ENCODE data around the gene CCDC187. TPM values are rescaled to one million over a fixed set of nuclear protein-coding genes. Genes with fewer than 3 reads are reported as not detected.

Gene CCDC187
- polyA plus RNA-seq, 1 donor from 2014 or later = not detected

DNA sequence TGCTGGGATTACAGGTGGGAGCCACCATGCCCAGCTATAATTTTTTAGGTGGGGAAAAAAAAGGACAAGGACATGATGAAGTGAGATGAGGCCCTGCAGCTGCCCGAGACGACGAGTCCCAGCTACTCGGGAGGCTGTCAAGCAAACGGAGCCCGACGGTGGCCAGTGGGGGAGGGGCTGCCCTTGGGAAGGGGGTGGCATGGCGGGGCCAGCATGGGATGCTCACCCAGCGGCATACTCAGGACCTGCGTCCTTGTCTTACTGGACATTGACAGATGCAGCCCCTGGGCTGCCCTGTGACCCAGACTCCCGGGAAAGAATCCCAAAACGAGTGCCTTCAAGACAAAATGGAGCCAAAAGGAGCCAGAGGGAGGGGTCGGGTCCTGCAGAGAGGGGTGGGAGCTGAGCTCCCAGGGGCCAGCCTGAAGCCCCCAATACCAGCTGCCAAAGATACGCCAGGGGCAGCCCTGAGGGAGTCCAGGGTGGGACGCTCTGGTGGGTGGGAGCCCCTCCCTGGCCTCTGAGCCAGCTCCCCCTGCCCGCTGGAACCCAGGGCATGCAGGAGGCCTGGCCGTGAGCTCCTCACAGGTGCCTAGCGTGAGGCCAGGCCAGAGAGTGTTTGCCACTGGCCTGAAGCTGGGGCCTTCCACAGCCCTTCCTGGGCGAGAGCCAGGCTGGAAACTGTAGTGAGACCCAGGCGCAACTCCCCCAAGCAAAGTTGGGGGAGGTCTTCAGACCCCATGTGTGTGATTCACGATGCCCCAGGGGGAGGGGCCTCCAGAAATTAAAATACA lies 15.7 kb downstream of the CCDC187 start:
- TF ChIP-seq EZH2 (IDR thresholded peaks at IDR 0.05; ENCODE audit: borderline replicate concordance, insufficient read depth, low read length, poor library complexity, severe bottlenecking) (no peak), MXI1 (conservative IDR thresholded peaks at IDR 0.05; ENCODE audit: poor library complexity, severe bottlenecking) (no peak), SMC3 (conservative IDR thresholded peaks at IDR 0.05; ENCODE audit: poor library complexity) (no peak), EP300 (conservative IDR thresholded peaks at IDR 0.05; ENCODE audit: poor library complexity, severe bottlenecking) (no peak), TAF1 (IDR thresholded peaks at IDR 0.05; ENCODE audit: low read depth) (no peak), POLR2AphosphoS5 (IDR thresholded peaks at IDR 0.05) (no peak), RAD21 (conservative IDR thresholded peaks at IDR 0.05) (no peak)
- TF ChIP-seq, protein P1, sequence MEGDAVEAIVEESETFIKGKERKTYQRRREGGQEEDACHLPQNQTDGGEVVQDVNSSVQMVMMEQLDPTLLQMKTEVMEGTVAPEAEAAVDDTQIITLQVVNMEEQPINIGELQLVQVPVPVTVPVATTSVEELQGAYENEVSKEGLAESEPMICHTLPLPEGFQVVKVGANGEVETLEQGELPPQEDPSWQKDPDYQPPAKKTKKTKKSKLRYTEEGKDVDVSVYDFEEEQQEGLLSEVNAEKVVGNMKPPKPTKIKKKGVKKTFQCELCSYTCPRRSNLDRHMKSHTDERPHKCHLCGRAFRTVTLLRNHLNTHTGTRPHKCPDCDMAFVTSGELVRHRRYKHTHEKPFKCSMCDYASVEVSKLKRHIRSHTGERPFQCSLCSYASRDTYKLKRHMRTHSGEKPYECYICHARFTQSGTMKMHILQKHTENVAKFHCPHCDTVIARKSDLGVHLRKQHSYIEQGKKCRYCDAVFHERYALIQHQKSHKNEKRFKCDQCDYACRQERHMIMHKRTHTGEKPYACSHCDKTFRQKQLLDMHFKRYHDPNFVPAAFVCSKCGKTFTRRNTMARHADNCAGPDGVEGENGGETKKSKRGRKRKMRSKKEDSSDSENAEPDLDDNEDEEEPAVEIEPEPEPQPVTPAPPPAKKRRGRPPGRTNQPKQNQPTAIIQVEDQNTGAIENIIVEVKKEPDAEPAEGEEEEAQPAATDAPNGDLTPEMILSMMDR (IDR thresholded peaks at IDR 0.05; ENCODE audit: poor library complexity, severe bottlenecking) = no peak
- TF ChIP-seq, protein P2, sequence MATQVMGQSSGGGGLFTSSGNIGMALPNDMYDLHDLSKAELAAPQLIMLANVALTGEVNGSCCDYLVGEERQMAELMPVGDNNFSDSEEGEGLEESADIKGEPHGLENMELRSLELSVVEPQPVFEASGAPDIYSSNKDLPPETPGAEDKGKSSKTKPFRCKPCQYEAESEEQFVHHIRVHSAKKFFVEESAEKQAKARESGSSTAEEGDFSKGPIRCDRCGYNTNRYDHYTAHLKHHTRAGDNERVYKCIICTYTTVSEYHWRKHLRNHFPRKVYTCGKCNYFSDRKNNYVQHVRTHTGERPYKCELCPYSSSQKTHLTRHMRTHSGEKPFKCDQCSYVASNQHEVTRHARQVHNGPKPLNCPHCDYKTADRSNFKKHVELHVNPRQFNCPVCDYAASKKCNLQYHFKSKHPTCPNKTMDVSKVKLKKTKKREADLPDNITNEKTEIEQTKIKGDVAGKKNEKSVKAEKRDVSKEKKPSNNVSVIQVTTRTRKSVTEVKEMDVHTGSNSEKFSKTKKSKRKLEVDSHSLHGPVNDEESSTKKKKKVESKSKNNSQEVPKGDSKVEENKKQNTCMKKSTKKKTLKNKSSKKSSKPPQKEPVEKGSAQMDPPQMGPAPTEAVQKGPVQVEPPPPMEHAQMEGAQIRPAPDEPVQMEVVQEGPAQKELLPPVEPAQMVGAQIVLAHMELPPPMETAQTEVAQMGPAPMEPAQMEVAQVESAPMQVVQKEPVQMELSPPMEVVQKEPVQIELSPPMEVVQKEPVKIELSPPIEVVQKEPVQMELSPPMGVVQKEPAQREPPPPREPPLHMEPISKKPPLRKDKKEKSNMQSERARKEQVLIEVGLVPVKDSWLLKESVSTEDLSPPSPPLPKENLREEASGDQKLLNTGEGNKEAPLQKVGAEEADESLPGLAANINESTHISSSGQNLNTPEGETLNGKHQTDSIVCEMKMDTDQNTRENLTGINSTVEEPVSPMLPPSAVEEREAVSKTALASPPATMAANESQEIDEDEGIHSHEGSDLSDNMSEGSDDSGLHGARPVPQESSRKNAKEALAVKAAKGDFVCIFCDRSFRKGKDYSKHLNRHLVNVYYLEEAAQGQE (IDR thresholded peaks at IDR 0.05; ENCODE audit: borderline replicate concordance) = no peak
- H3K9me3 ChIP-seq (ENCODE audit: low read length) = no peaks in the 10 kb centered on the region
- H3K27ac ChIP-seq (ENCODE audit: low read length) = no peak overlapping the region
- no peaks in the 10 kb centered on the region for H3K9me2 ChIP-seq (ENCODE audit: insufficient read depth, low read length)
- no peaks in the 10 kb centered on the region for H3K27me3 ChIP-seq (ENCODE audit: insufficient read depth, low read depth, low read length)
- no peak overlapping the region for H3K4me2 ChIP-seq (ENCODE audit: low read length)
- no peak overlapping the region for H2AFZ ChIP-seq (ENCODE audit: low read depth, low read length)
- no peak overlapping the region for H3K9ac ChIP-seq (ENCODE audit: low read length)
- H3K4me3 ChIP-seq (ENCODE audit: low read length) = no peak overlapping the region
- H3K79me2 ChIP-seq (replicated peaks; ENCODE audit: insufficient read depth, low read length) = no peaks in the 10 kb centered on the region
- no peaks in the 10 kb centered on the region for H4K20me1 ChIP-seq (ENCODE audit: insufficient read depth)
- H3K36me3 ChIP-seq (ENCODE audit: insufficient read depth, low read length) = no peaks in the 10 kb centered on the region
- no peaks in the 10 kb centered on the region for H3F3A ChIP-seq (ENCODE audit: insufficient read depth, low read length, poor library complexity, severe bottlenecking)

DNA sequence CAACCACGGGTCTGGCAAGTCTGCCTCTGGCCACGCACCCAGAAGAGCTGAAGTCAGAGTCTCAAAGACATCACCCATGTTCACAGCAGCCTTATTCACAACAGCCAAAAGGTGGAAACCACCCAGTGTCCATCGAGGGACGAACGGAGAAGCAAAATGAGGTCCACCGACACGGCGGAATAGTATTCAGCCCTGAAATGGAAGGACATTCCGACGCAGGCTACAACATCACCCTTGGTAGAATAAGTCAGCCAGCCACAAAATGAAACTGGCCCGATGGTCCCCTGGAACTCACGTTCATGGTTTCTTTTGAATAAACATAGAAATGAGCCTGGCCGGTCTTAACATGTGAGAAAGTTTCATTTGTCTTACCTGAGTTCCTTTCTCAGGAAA lies 16.9 kb downstream of the CCDC187 start:
- Histone ChIP-seq H3K4me2 (ENCODE audit: low read length) (no peak overlapping the region), H3K79me2 (replicated peaks; ENCODE audit: insufficient read depth, low read length) (no peaks in the 10 kb centered on the region)
- TF ChIP-seq EZH2 (IDR thresholded peaks at IDR 0.05; ENCODE audit: borderline replicate concordance, insufficient read depth, low read length, poor library complexity, severe bottlenecking) (no peak), MXI1 (conservative IDR thresholded peaks at IDR 0.05; ENCODE audit: poor library complexity, severe bottlenecking) (no peak), RAD21 (conservative IDR thresholded peaks at IDR 0.05) (no peak), EP300 (conservative IDR thresholded peaks at IDR 0.05; ENCODE audit: poor library complexity, severe bottlenecking) (no peak), TAF1 (IDR thresholded peaks at IDR 0.05; ENCODE audit: low read depth) (no peak), POLR2AphosphoS5 (IDR thresholded peaks at IDR 0.05) (no peak), SMC3 (conservative IDR thresholded peaks at IDR 0.05; ENCODE audit: poor library complexity) (no peak)
- TF ChIP-seq, protein P1 (IDR thresholded peaks at IDR 0.05; ENCODE audit: poor library complexity, severe bottlenecking) = no peak
- TF ChIP-seq, protein P2 (IDR thresholded peaks at IDR 0.05; ENCODE audit: borderline replicate concordance) = no peak

More for the DNA sequence above, 16.9 kb downstream of the CCDC187 start:
- H3K9ac ChIP-seq (ENCODE audit: low read length) = no peak overlapping the region
- no peaks in the 10 kb centered on the region for H3K36me3 ChIP-seq (ENCODE audit: insufficient read depth, low read length)
- no peak overlapping the region for H3K4me3 ChIP-seq (ENCODE audit: low read length)
- H3K27me3 ChIP-seq (ENCODE audit: insufficient read depth, low read depth, low read length) = no peaks in the 10 kb centered on the region
- no peak overlapping the region for H2AFZ ChIP-seq (ENCODE audit: low read depth, low read length)
- H3K9me3 ChIP-seq (ENCODE audit: low read length) = no peaks in the 10 kb centered on the region
- no peak overlapping the region for H3K27ac ChIP-seq (ENCODE audit: low read length)
- no peaks in the 10 kb centered on the region for H3K9me2 ChIP-seq (ENCODE audit: insufficient read depth, low read length)
- no peaks in the 10 kb centered on the region for H4K20me1 ChIP-seq (ENCODE audit: insufficient read depth)
- H3F3A ChIP-seq (ENCODE audit: insufficient read depth, low read length, poor library complexity, severe bottlenecking) = no peaks in the 10 kb centered on the region

Measured in neural cell (in vitro differentiated cells).